Measurements from ENCODE around the gene PBX1. TPM values are rescaled to one million over a fixed set of nuclear protein-coding genes. Genes with fewer than 3 reads are reported as not detected.
A peak's percentile ranks its signal among the peaks of the same experiment; 100 is the strongest.

The PBX1 gene
- total and polyA plus RNA-seq, 7 donors = 6.7 to 168 (median 118) TPM

- DNase-seq = no peak
- Histone ChIP-seq H3K4me1 (peaks cover 0 to 84% (median 62%) of the 10 kb centered on the region in 4 donors), H3K27me3 (no peaks in the 10 kb centered on the region), H3K4me3 (no peak overlapping the region), H3K36me3 (peaks cover 0 to 19% (median 0%) of the 10 kb centered on the region in 4 donors), H3K9me3 (no peaks in the 10 kb centered on the region), H3K27ac (peak overlapping the region in 2 of 4 donors; percentile 5 to 6)
- intact Hi-C loops (cut with DNase I) = no loop called here
- TF ChIP-seq POLR2AphosphoS5 (IDR thresholded peaks at IDR 0.05) (no peak), POLR2A (IDR thresholded peaks at IDR 0.05) (no peak), EP300 (IDR thresholded peaks at IDR 0.05) (no peak)
- TF ChIP-seq, protein P1, sequence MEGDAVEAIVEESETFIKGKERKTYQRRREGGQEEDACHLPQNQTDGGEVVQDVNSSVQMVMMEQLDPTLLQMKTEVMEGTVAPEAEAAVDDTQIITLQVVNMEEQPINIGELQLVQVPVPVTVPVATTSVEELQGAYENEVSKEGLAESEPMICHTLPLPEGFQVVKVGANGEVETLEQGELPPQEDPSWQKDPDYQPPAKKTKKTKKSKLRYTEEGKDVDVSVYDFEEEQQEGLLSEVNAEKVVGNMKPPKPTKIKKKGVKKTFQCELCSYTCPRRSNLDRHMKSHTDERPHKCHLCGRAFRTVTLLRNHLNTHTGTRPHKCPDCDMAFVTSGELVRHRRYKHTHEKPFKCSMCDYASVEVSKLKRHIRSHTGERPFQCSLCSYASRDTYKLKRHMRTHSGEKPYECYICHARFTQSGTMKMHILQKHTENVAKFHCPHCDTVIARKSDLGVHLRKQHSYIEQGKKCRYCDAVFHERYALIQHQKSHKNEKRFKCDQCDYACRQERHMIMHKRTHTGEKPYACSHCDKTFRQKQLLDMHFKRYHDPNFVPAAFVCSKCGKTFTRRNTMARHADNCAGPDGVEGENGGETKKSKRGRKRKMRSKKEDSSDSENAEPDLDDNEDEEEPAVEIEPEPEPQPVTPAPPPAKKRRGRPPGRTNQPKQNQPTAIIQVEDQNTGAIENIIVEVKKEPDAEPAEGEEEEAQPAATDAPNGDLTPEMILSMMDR (IDR thresholded peaks at IDR 0.05) = no peak
- 15 to 72% methylated on average over 1 of the region's 1 CpG for WGBS, 2 donors
Observed at GRCh38 chr1:164596172-164596571, 37.2 kb downstream of the PBX1 start.

- WGBS, 2 donors = 24 to 71% methylated on average over 6 of the region's 6 CpGs
Observed at GRCh38 chr1:164598719-164599118, 39.7 kb downstream of the PBX1 start.

GRCh38 chr1:164599272-164599671, 40.3 kb downstream of the PBX1 start:
- no peak for TF ChIP-seq POLR2AphosphoS5 (IDR thresholded peaks at IDR 0.05)
- no peak for TF ChIP-seq EP300 (IDR thresholded peaks at IDR 0.05)
- TF ChIP-seq, protein P1 (IDR thresholded peaks at IDR 0.05) = no peak
- TF ChIP-seq POLR2A (IDR thresholded peaks at IDR 0.05) = no peak
- H3K27me3 ChIP-seq = no peaks in the 10 kb centered on the region
- intact Hi-C loops (cut with DNase I) = no loop called here
- DNase-seq = no peak
- peaks cover 0 to 19% (median 0%) of the 10 kb centered on the region in 4 donors for H3K36me3 ChIP-seq
- H3K27ac ChIP-seq = peak overlapping the region; percentile 54 to 83 (median 73)
- WGBS, 2 donors = 63 to 72% methylated on average over 5 of the region's 5 CpGs
- H3K4me3 ChIP-seq = no peak overlapping the region
- H3K9me3 ChIP-seq = no peaks in the 10 kb centered on the region
- H3K4me1 ChIP-seq = peaks cover 0 to 95% (median 71%) of the 10 kb centered on the region in 4 donors

More at GRCh38 chr1:164598719-164599118, 39.7 kb downstream of the PBX1 start:
- Histone ChIP-seq H3K4me3 (no peak overlapping the region), H3K9me3 (no peaks in the 10 kb centered on the region), H3K36me3 (peaks cover 0 to 19% (median 0%) of the 10 kb centered on the region in 4 donors), H3K4me1 (peaks cover 0 to 92% (median 68%) of the 10 kb centered on the region in 4 donors), H3K27me3 (no peaks in the 10 kb centered on the region), H3K27ac (peak overlapping the region in 3 of 4 donors; percentile 33 to 83 (median 72))
- TF ChIP-seq EP300 (IDR thresholded peaks at IDR 0.05) (no peak), POLR2AphosphoS5 (IDR thresholded peaks at IDR 0.05) (no peak), POLR2A (IDR thresholded peaks at IDR 0.05) (no peak)
- TF ChIP-seq, protein P1 (IDR thresholded peaks at IDR 0.05) = no peak
- DNase-seq = no peak
- intact Hi-C loops (cut with DNase I) = no loop called here

- peaks cover 0 to 15% (median 0%) of the 10 kb centered on the region in 4 donors for H3K36me3 ChIP-seq
- WGBS, 2 donors = 22 to 54% methylated on average over 5 of the region's 5 CpGs
- H3K4me1 ChIP-seq = peaks cover 0 to 98% (median 80%) of the 10 kb centered on the region in 4 donors
- no peak for DNase-seq
- no peaks in the 10 kb centered on the region for H3K27me3 ChIP-seq
- intact Hi-C loops (cut with DNase I) = no loop called here
- H3K27ac ChIP-seq = peak overlapping the region; percentile 67 to 83 (median 73)
- TF ChIP-seq POLR2A (IDR thresholded peaks at IDR 0.05) (no peak), POLR2AphosphoS5 (IDR thresholded peaks at IDR 0.05) (no peak), EP300 (IDR thresholded peaks at IDR 0.05) (no peak)
- TF ChIP-seq, protein P1 (IDR thresholded peaks at IDR 0.05) = no peak
- peak overlapping the region in 1 of 4 donors; percentile 11 for H3K4me3 ChIP-seq
- no peaks in the 10 kb centered on the region for H3K9me3 ChIP-seq
Observed at GRCh38 chr1:164601399-164602100, 42.6 kb downstream of the PBX1 start.

Measured in sigmoid colon (tissue), 7 donors.